Measurements from ENCODE around the gene TGFBR3.

GRCh38 chr1:91712393-91712792 lies 173.6 kb downstream of the TGFBR3 start:
- TF ChIP-seq SP1 (CRISPR knock-in tag; conservative IDR thresholded peaks at IDR 0.05) (no peak), MAX (CRISPR knock-in tag; IDR thresholded peaks at IDR 0.05) (no peak), ATF3 (CRISPR knock-in tag; conservative IDR thresholded peaks at IDR 0.05) (no peak), CTCF (IDR thresholded peaks at IDR 0.05) (no peak), GRHL2 (CRISPR knock-in tag; IDR thresholded peaks at IDR 0.05; ENCODE audit: insufficient replicate concordance, severe bottlenecking) (no peak), ELF4 (CRISPR knock-in tag; IDR thresholded peaks at IDR 0.05; ENCODE audit: low read depth) (no peak), NR1H2 (CRISPR knock-in tag; IDR thresholded peaks at IDR 0.05) (no peak), TP53 (CRISPR knock-in tag; IDR thresholded peaks at IDR 0.05) (no peak), EMX1 (CRISPR knock-in tag; IDR thresholded peaks at IDR 0.05) (no peak)
